GM19193 (cell line): ENCODE data around the gene SERINC1.

Experiments used
- POLR2A ChIP-seq: IDR thresholded peaks from 4 replicates; pipeline ENCODE4 v1.6.1; 2011; ENCODE audit not compliant: insufficient read depth, insufficient read length; ENCODE audit errors: extremely low read depth

The SERINC1 gene

DNA sequence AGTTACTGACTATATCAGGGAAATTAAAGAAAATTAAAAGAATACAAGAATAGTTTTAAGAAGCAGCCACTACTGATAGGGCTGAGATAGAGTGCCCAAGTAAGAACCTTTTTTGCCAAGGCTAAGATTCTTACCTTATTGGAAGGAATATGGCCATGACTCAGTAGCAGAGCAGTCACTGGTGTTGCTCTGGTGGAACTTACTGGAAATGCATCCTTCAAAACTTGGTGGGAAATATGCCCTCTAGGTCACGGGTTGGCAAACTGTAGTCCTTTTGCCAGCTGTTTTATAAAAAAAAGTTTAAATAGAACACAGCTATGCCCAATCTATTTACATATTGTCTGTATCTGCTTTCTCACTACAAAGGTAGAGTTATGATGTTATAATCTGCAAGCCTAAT is 66.2 kb downstream of the SERINC1 start:
- no peak for TF ChIP-seq POLR2A

DNA sequence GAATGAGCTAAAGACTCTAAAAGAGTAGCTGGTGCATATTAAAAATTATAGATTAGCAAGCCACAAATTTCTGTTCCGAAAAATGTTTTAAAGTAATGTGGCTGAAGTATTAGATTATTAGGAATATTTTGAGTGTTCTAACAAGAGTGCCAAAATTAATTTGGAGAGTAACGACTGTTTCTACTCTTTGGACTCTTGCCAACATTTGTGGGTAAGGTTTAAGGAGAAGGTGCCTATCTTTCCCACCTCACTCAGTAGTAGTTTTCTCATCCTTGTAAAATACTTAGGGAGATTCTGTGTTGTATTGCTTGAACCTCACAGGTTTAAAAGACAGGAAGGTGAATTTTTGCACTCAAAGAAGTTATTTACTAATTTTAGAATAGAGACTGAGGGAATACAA is 67.2 kb downstream of the SERINC1 start:
- TF ChIP-seq POLR2A, result no peak

DNA sequence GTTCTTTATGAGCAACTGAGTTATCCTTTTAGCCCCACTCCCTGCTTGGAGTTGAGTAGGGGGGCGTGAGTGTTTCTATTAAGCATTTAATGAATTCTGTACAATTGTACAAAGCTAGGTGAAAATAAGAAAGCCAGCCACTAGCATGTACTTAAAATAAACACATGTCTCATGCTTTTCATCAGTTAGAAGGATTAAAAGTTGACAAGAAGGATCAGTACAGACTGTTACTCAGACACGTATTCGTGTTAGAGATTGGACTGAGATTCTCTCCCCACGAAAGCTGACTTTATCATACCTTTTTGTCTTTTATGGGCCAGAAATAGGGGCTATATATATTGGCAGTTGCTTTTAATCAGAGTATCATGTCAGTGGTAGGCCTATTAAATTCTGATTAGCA is 70.5 kb downstream of the SERINC1 start:
- no peak for TF ChIP-seq POLR2A

DNA sequence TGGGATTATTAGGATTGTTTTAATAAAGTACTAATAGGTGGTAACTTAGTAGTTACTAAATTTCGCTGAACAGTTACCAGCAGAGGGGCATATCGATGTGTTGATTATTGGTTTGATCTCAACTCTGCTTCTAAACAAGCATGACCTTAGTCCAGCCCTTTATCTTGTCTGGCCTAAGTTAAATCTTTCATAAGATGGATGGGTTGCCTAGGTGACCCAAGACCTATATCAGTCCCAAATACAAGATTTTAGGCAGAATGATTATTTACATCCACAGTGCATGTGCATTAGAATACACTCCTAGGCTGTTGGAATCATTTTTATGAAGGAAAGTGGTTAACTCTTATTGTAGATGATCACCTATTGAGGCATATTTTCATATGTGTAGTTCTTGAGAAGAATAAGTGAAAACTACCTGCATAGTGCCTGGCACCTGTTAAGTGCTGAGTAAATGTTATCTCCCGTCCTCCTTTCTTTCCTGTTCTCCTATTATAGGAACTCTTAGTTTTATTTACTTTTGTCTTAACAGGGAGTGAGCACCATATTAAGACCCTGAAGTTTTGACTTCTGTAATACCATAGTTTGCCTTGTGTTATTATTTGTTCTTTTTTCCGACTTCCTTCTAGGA is 71.0 kb downstream of the SERINC1 start:
- TF ChIP-seq POLR2A, result no peak

DNA sequence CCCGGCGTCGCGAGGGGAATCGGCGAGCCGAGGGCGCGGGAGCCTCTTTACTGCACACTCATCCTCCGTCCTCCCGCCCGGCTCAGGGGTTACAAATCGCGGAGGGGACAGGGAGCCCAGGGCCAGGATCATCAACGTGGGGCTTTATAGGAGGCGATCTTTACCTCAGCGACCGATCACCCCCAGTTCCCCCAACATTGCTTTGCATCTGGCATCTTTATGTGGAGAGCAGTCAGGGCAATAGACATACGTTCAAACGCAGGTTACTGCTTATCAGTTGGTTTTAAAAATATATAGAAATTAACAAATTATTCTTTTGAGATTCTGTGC is 71.5 kb downstream of the SERINC1 start:
- no peak for TF ChIP-seq POLR2A

DNA sequence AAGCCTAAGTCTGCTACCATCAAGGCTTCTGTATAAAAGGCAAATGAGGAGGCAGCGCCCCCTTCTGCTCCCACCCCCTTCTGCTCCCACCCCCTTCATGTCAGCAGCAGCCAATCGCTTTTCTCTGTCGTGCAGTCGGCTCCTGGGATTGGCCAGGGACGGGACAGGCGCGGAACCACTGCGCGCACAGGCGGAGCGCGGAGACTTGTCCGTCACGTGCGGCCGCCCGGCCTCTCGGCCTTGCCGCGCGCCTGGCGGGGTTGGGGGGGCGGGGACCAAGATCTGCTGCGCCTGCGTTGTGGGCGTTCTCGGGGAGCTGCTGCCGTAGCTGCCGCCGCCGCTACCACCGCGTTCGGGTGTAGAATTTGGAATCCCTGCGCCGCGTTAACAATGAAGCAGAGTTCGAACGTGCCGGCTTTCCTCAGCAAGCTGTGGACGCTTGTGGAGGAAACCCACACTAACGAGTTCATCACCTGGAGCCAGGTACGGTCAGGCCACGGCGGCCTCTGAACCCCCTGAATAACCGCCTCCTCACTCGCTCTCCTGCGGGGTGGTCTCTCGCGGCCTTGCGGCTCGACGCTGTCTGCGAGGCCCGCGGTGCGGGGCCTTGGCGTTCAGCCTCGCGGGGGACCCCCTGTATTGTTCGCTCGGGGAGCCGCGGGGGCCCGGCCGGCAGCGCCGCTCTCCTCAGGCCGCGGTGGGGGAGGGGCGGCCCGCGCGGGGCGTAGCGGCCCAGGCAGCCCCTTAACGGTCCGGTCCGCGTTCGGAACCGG is 72.1 kb downstream of the SERINC1 start, which contains the start of gene HSF2:
Gene HSF2, plus strand, starts transcription at position 305 of the 773 bp plus-strand sequence. Its CDS starts 86 bp downstream, at position 391.
- TF ChIP-seq POLR2A, result peak; percentile 68

DNA sequence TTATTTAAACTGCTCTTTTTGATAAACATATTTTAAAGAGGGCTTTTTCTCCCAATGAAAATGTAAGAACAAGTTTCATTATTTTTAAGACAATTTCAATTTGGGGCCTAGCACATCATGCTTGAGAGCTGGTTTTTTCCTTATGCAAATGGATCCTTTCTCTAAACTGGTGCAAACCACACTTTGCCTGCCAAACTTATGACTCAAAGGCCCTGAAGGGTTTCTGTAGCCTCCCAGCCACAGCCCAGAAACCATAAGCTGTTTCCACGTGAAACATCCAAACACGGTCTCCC is 72.6 kb downstream of the SERINC1 start:
- TF ChIP-seq POLR2A, result no peak

DNA sequence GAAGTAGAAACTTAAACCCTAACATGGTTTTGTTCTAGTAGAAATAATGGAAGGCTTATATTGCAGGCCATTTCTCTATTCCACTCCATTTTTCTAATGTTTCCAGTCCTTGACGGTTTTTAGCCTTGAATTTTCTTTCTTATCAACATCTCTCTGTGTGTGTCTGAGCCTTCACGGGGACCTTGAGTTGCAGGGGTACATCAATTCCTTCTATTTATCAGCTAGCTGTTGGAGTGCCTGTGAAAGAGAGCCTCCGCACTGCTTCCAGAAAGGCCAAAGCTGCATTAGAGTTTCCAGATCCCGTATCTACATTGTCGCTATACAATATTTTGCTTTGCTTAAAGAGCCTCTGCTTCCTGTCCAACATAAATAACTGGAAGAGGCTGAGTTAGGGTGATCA is 77.6 kb downstream of the SERINC1 start:
- TF ChIP-seq POLR2A, result no peak

DNA sequence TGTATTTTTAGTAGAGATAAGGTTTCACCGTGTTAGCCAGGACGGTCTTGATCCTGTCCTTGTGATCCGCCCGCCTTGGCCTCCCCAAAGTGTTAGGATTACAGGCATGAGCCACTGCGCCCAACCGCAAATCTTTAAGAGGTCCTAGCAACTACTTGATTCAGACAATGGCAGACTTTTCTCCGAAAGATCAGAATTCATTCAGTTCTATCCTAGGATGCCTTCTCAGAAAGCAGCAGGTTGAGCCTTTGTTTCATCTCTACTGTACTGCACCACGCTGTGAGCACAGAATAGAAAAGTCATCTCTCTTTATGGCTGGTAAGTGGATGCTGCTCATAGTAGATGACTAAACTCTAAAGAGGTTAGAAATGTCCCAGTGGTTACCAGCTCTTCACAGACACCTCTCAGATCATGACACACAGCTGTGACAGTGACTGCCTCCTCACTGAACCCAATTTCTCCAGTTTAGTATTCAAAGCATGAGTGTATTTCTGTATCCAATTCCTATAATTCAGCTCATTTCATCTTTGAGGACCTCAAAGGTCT is 78.2 kb downstream of the SERINC1 start:
- TF ChIP-seq POLR2A, result no peak
